ENCODE data around the gene FBXW4.

DNA sequence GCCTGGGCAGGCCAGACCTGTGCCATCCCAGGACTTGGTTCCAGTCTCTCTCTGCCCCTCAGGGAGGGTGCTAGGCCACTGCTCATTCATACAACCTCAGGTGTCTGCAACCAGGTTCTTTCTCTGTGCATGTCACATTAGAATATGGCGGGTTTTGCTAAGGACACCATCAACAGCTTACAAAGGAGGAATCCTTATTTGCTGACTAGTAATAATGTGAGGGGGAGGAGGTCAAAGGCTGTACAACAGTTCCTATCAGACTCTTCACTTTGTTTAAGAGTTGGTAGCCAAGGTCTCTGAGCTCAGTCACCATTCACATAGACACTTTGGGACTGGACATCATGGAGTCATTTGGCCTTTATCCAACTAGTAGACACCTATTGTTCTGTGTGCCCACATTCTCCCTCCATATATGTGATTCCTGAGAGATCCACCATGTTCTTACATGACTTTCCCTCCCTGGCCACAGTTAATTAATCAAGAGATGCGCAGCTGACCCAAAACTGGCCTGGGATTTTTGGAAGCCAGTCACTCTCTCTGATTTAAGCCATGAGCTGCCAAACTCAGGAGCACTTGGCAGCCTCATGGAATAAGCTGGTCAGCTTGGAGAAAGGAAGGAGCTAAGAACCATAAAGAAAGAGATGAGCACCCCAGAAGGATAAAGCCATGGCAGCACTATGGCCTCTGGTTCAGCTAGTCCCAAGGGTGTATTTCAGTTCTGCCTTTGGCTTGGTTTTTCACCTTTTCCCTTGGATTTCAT, 55.6 kb downstream of the FBXW4 start:
- no peak for TF ChIP-seq CTCF (IDR thresholded peaks at IDR 0.05)
- no peak for TF ChIP-seq POLR2A (IDR thresholded peaks at IDR 0.05)
